Measurements from ENCODE around the gene FADS1. TPM values are rescaled to one million over a fixed set of nuclear protein-coding genes. Genes with fewer than 3 reads are reported as not detected.

The FADS1 gene
- polyA plus RNA-seq, 1 donor (not counting 4 experiments of a cell fraction or from before 2014, with no cell fraction given): 34.0 TPM

- TF ChIP-seq CTCF (optimal IDR thresholded peaks at IDR 0.05 in 1 of 3, IDR thresholded peaks at IDR 0.05 in 1 of 3, conservative IDR thresholded peaks at IDR 0.05 in 1 of 3; ENCODE audit: extremely low read depth in 1 of 3, insufficient read depth in 2 of 3, low read length in 3 of 3): no peak
- no peak for TF ChIP-seq EZH2 (IDR thresholded peaks at IDR 0.05; ENCODE audit: low read length)
- no peaks in the 10 kb centered on the region for H3K9me1 ChIP-seq (ENCODE audit: control insufficient read depth, extremely low read depth, insufficient read depth, low read length)
- H3K9me3 ChIP-seq (ENCODE audit: control insufficient read depth, low read depth, low read length): no peaks in the 10 kb centered on the region
- no peak overlapping the region for H3K4me2 ChIP-seq (ENCODE audit: control insufficient read depth, extremely low read depth, insufficient read depth, low read depth, low read length)
- no peak overlapping the region for H3K4me3 ChIP-seq (ENCODE audit: control insufficient read depth in 2 of 3, extremely low read depth in 1 of 3, insufficient read depth in 2 of 3, low read depth in 1 of 3, low read length in 3 of 3)
- no peak overlapping the region for H2AFZ ChIP-seq (ENCODE audit: control insufficient read depth, low read length)
- no peak overlapping the region for H3K27ac ChIP-seq (ENCODE audit: control insufficient read depth, insufficient read depth, low read length)
- DNase-seq (ENCODE audit: low read depth, low spot score): no peak
- dilution Hi-C loops (cut with MboI; ENCODE audit: extremely low pct_ligation_motif_present, low sequenced_read_pairs): no loop called here
- H3K36me3 ChIP-seq (ENCODE audit: control insufficient read depth in 2 of 2, extremely low read depth in 1 of 2, insufficient read depth in 2 of 2, low read length in 2 of 2): no peaks in the 10 kb centered on the region
- H4K20me1 ChIP-seq (ENCODE audit: control insufficient read depth, extremely low read depth, insufficient read depth, low read length): no peaks in the 10 kb centered on the region
- FAIRE-seq: no peak
- H3K79me2 ChIP-seq (ENCODE audit: control insufficient read depth, insufficient read depth, low read length): no peaks in the 10 kb centered on the region
- H3K9ac ChIP-seq (ENCODE audit: control insufficient read depth, extremely low read depth, insufficient read depth, low read length): no peak overlapping the region
- H3K27me3 ChIP-seq (ENCODE audit: control insufficient read depth, extremely low read depth, insufficient read depth, low read length): peaks cover 11% of the 10 kb centered on the region
- H3K4me1 ChIP-seq (ENCODE audit: control insufficient read depth, extremely low read depth, insufficient read depth, low read length): peaks cover 11% of the 10 kb centered on the region
These were observed 37.7 kb downstream of the FADS1 start for GRCh38 chr11:61778920-61779650.

GRCh38 chr11:61778357-61778886 is 38.4 kb downstream of the FADS1 start:
- Histone ChIP-seq H3K4me1 (ENCODE audit: control insufficient read depth, extremely low read depth, insufficient read depth, low read length) (peaks cover 11% of the 10 kb centered on the region), H3K4me3 (ENCODE audit: control insufficient read depth in 2 of 3, extremely low read depth in 1 of 3, insufficient read depth in 2 of 3, low read depth in 1 of 3, low read length in 3 of 3) (no peak overlapping the region), H3K9me3 (ENCODE audit: control insufficient read depth, low read depth, low read length) (no peaks in the 10 kb centered on the region), H3K36me3 (ENCODE audit: control insufficient read depth in 2 of 2, extremely low read depth in 1 of 2, insufficient read depth in 2 of 2, low read length in 2 of 2) (no peaks in the 10 kb centered on the region), H3K4me2 (ENCODE audit: control insufficient read depth, extremely low read depth, insufficient read depth, low read depth, low read length) (no peak overlapping the region), H3K27ac (ENCODE audit: control insufficient read depth, insufficient read depth, low read length) (no peak overlapping the region), H3K79me2 (ENCODE audit: control insufficient read depth, insufficient read depth, low read length) (no peaks in the 10 kb centered on the region), H3K9ac (ENCODE audit: control insufficient read depth, extremely low read depth, insufficient read depth, low read length) (no peak overlapping the region), H2AFZ (ENCODE audit: control insufficient read depth, low read length) (no peak overlapping the region), H3K27me3 (ENCODE audit: control insufficient read depth, extremely low read depth, insufficient read depth, low read length) (peaks cover 11% of the 10 kb centered on the region), H3K9me1 (ENCODE audit: control insufficient read depth, extremely low read depth, insufficient read depth, low read length) (no peaks in the 10 kb centered on the region), H4K20me1 (ENCODE audit: control insufficient read depth, extremely low read depth, insufficient read depth, low read length) (no peaks in the 10 kb centered on the region)
- TF ChIP-seq EZH2 (IDR thresholded peaks at IDR 0.05; ENCODE audit: low read length) (no peak), CTCF (optimal IDR thresholded peaks at IDR 0.05 in 1 of 3, IDR thresholded peaks at IDR 0.05 in 1 of 3, conservative IDR thresholded peaks at IDR 0.05 in 1 of 3; ENCODE audit: extremely low read depth in 1 of 3, insufficient read depth in 2 of 3, low read length in 3 of 3) (no peak)
- no peak for FAIRE-seq
- dilution Hi-C loops (cut with MboI; ENCODE audit: extremely low pct_ligation_motif_present, low sequenced_read_pairs): no loop called here
- no peak for DNase-seq (ENCODE audit: low read depth, low spot score)

Measured in keratinocyte (primary cell).